Measurements from ENCODE around the gene NSG2.
"Not testable (repeated sequence)": the region's sequence is repeated elsewhere in the genome, so short reads cannot be mapped to it uniquely, and the experiment has no call there.

The NSG2 gene

GRCh38 chr5:174100490-174100889, 55.0 kb downstream of the NSG2 start:
- CTCF ChIA-PET, result no interaction called here
- POLR2A ChIA-PET, result no interaction called here
- TF ChIP-seq CTCF (IDR thresholded peaks at IDR 0.05; ENCODE audit: insufficient read depth, low read length, missing control alignments), result no peak
- H3K4me3 ChIP-seq (ENCODE audit: low read depth, low read length), result no peak overlapping the region
- DNase-seq (ENCODE audit: low read depth, low spot score), result no peak

GRCh38 chr5:174101195-174101730, 55.8 kb downstream of the NSG2 start:
- no peak overlapping the region for H3K4me3 ChIP-seq (ENCODE audit: low read depth, low read length)
- no peak for DNase-seq (ENCODE audit: low read depth, low spot score)
- ChIA-PET POLR2A (no interaction called here), CTCF (no interaction called here)
- TF ChIP-seq CTCF (IDR thresholded peaks at IDR 0.05; ENCODE audit: insufficient read depth, low read length, missing control alignments), result no peak

- DNase-seq (ENCODE audit: low read depth, low spot score); CTCF ChIA-PET; POLR2A ChIA-PET; H3K4me3 ChIP-seq (ENCODE audit: low read depth, low read length): not testable (repeated sequence)
These were observed 57.1 kb downstream of the NSG2 start for GRCh38 chr5:174102574-174102973.

GRCh38 chr5:174106997-174107655, 61.6 kb downstream of the NSG2 start:
- DNase-seq (ENCODE audit: low read depth, low spot score), result no peak
- H3K4me3 ChIP-seq (ENCODE audit: low read depth, low read length), result no peak overlapping the region
- no peak for TF ChIP-seq CTCF (IDR thresholded peaks at IDR 0.05; ENCODE audit: insufficient read depth, low read length, missing control alignments)
- CTCF ChIA-PET, result no interaction called here
- POLR2A ChIA-PET, result no interaction called here

GRCh38 chr5:174108745-174109144, 63.2 kb downstream of the NSG2 start:
- POLR2A ChIA-PET, result interaction anchor here (0.5 kb wide), 1 partner anchor 42 kb away, joined by 4 read pairs; no protein-coding TSS in a partner anchor
- no peak for TF ChIP-seq CTCF (IDR thresholded peaks at IDR 0.05; ENCODE audit: insufficient read depth, low read length, missing control alignments)
- DNase-seq (ENCODE audit: low read depth, low spot score), result no peak
- CTCF ChIA-PET, result no interaction called here
- no peak overlapping the region for H3K4me3 ChIP-seq (ENCODE audit: low read depth, low read length)

GRCh38 chr5:174109698-174110260, 64.3 kb downstream of the NSG2 start:
- ChIA-PET CTCF (no interaction called here), POLR2A (no interaction called here)
- H3K4me3 ChIP-seq (ENCODE audit: low read depth, low read length), result no peak overlapping the region
- no peak for TF ChIP-seq CTCF (IDR thresholded peaks at IDR 0.05; ENCODE audit: insufficient read depth, low read length, missing control alignments)
- DNase-seq (ENCODE audit: low read depth, low spot score), result no peak

- CTCF ChIA-PET, result no interaction called here
- no peak overlapping the region for H3K4me3 ChIP-seq (ENCODE audit: low read depth, low read length)
- DNase-seq (ENCODE audit: low read depth, low spot score), result no peak
- TF ChIP-seq CTCF (IDR thresholded peaks at IDR 0.05; ENCODE audit: insufficient read depth, low read length, missing control alignments), result no peak
- POLR2A ChIA-PET, result no interaction called here
These were observed 64.8 kb downstream of the NSG2 start for GRCh38 chr5:174110310-174110709.

Measured in AG04449 (cell line).